ENCODE measurements around the gene TRIP12.

- TF ChIP-seq MTA1 (CRISPR knock-in tag; IDR thresholded peaks at IDR 0.05; ENCODE audit: borderline replicate concordance): no peak
- TF ChIP-seq MZF1 (CRISPR knock-in tag; IDR thresholded peaks at IDR 0.05; ENCODE audit: borderline replicate concordance): no peak
- TF ChIP-seq E2F5 (CRISPR knock-in tag; conservative IDR thresholded peaks at IDR 0.05): no peak
- no peak for TF ChIP-seq CTCF (CRISPR knock-in tag; IDR thresholded peaks at IDR 0.05)
- TF ChIP-seq, protein P1, sequence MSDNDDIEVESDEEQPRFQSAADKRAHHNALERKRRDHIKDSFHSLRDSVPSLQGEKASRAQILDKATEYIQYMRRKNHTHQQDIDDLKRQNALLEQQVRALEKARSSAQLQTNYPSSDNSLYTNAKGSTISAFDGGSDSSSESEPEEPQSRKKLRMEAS (IDR thresholded peaks at IDR 0.05): no peak
- no peak for TF ChIP-seq FOXA3 (CRISPR knock-in tag; IDR thresholded peaks at IDR 0.05)
- no peak for TF ChIP-seq HNF4A (CRISPR knock-in tag; IDR thresholded peaks at IDR 0.05)
- TF ChIP-seq CEBPG (CRISPR knock-in tag; IDR thresholded peaks at IDR 0.05): no peak
These were observed 195.9 kb downstream of the TRIP12 start for GRCh38 chr2:229725716-229726574.
